Keratinocyte (primary cell): Measurements from ENCODE around the gene TMPRSS11E. TPM values are rescaled to one million over a fixed set of nuclear protein-coding genes. Genes with fewer than 3 reads are reported as not detected.

Source experiments
- DNase-seq: peaks from one replicate; pipeline ENCODE4 v3.0.0-alpha.2; 2011; ENCODE audit warnings: low read depth, missing footprints, low spot score
- FAIRE-seq: peaks from 2 replicates; lab custom pipeline; 2011; peaks lifted over from hg19 to GRCh38; lab: Jason Lieb, UNC
- H2AFZ ChIP-seq: 2 replicates; pipeline ENCODE4 v1.6.0; 2012; ENCODE audit warnings: low read length, control low read depth, inconsistent platforms; ENCODE audit not compliant: control insufficient read depth
- H3K27ac ChIP-seq: 2 replicates; pipeline ENCODE4 v1.5.1; 2011; ENCODE audit warnings: low read length; ENCODE audit not compliant: control insufficient read depth, insufficient read depth
- H3K27me3 ChIP-seq: 3 replicates; pipeline ENCODE4 v1.6.0; 2011; ENCODE audit warnings: low read length; ENCODE audit not compliant: control insufficient read depth, insufficient read depth; ENCODE audit errors: extremely low read depth
- H3K36me3 ChIP-seq, 2 experiments: 2 replicates in 1 of 2; 3 replicates in 1 of 2; pipeline ENCODE4 v1.5.1; 2011; ENCODE audit warnings: low read length in 2 of 2, mild to moderate bottlenecking in 1 of 2; ENCODE audit not compliant: control insufficient read depth in 2 of 2, insufficient read depth in 2 of 2; ENCODE audit errors: extremely low read depth in 1 of 2
- H3K4me1 ChIP-seq: 3 replicates; pipeline ENCODE4 v1.5.1; 2011; ENCODE audit warnings: low read length; ENCODE audit not compliant: control insufficient read depth, insufficient read depth; ENCODE audit errors: extremely low read depth
- H3K4me2 ChIP-seq: 3 replicates; pipeline ENCODE4 v1.6.0; 2011; ENCODE audit warnings: low read depth, low read length; ENCODE audit not compliant: control insufficient read depth, insufficient read depth; ENCODE audit errors: extremely low read depth
- H3K4me3 ChIP-seq, 3 experiments: fragments of 200-600 bp in 1 of 3; sonication (generic) in 1 of 3; 2 replicates in 2 of 3; 3 replicates in 1 of 3; pipeline ENCODE4 v1.5.1; 2011 to 2016; ENCODE audit warnings: low read length in 3 of 3, mild to moderate bottlenecking in 3 of 3, control low read depth in 2 of 3, inconsistent platforms in 1 of 3, low read depth in 1 of 3, mixed read lengths in 1 of 3, mixed run types in 1 of 3, moderate library complexity in 1 of 3; ENCODE audit not compliant: control insufficient read depth in 2 of 3, insufficient read depth in 2 of 3; ENCODE audit errors: extremely low read depth in 1 of 3
- H3K79me2 ChIP-seq: 2 replicates; pipeline ENCODE4 v1.6.0; 2012; ENCODE audit warnings: low read length; ENCODE audit not compliant: control insufficient read depth, insufficient read depth
- H3K9ac ChIP-seq: 3 replicates; pipeline ENCODE4 v1.6.0; 2011; ENCODE audit warnings: low read length; ENCODE audit not compliant: control insufficient read depth, insufficient read depth; ENCODE audit errors: extremely low read depth
- H3K9me1 ChIP-seq: 3 replicates; pipeline ENCODE4 v1.6.0; 2011; ENCODE audit warnings: low read length; ENCODE audit not compliant: control insufficient read depth, insufficient read depth; ENCODE audit errors: extremely low read depth
- H3K9me3 ChIP-seq: 2 replicates; pipeline ENCODE4 v1.5.1; 2012; ENCODE audit warnings: low read depth, low read length; ENCODE audit not compliant: control insufficient read depth
- H4K20me1 ChIP-seq: 3 replicates; pipeline ENCODE4 v1.6.0; 2011; ENCODE audit warnings: low read length; ENCODE audit not compliant: control insufficient read depth, insufficient read depth; ENCODE audit errors: extremely low read depth
- EZH2 ChIP-seq: IDR thresholded peaks from one replicate; pipeline ENCODE4 v1.6.1; 2012; ENCODE audit warnings: inconsistent platforms, mild to moderate bottlenecking, low read length, moderate library complexity
- dilution Hi-C: fragments of 300-500 bp; cut with MboI; formaldehyde crosslinking; loops from one replicate; pipeline ENCODE4 v1.7.0; 2020; ENCODE audit warnings: low sequenced_read_pairs; ENCODE audit not compliant: extremely low pct_ligation_motif_present
- polyA plus RNA-seq, 5 experiments: library from polyadenylated mRNA; depleted of rRNA in 3 of 5; stranded (reverse) in 3 of 5; stranded (forward) in 1 of 5; unstranded in 1 of 5; fragments of >200 nt; gene quantifications; 1 replicate in 1 of 5; 2 replicates in 3 of 5; 3 replicates in 1 of 5; pipeline versions ENCODE4 v1.2.1 to v1.2.3, GENCODE V29; 2011 to 2012; ENCODE audit warnings: missing spikeins in 2 of 5, low read depth in 1 of 5, low replicate concordance in 1 of 5
- TF ChIP-seq, protein P1 (sequence below), 3 experiments: IDR thresholded peaks in 1 of 3; conservative IDR thresholded peaks in 1 of 3; optimal IDR thresholded peaks in 1 of 3; 2 replicates in 2 of 3; 3 replicates in 1 of 3; pipeline versions ENCODE3 to v1.5.1; 2011; ENCODE audit warnings: low read length in 3 of 3, mild to moderate bottlenecking in 3 of 3, moderate library complexity in 2 of 3, control low read depth in 1 of 3, inconsistent platforms in 1 of 3; ENCODE audit not compliant: insufficient read depth in 2 of 3; ENCODE audit errors: extremely low read depth in 1 of 3

TMPRSS11E gene
- polyA plus RNA-seq, 1 donor (not counting 4 experiments of a cell fraction or from before 2014, with no cell fraction given) = 2.0 TPM

DNA sequence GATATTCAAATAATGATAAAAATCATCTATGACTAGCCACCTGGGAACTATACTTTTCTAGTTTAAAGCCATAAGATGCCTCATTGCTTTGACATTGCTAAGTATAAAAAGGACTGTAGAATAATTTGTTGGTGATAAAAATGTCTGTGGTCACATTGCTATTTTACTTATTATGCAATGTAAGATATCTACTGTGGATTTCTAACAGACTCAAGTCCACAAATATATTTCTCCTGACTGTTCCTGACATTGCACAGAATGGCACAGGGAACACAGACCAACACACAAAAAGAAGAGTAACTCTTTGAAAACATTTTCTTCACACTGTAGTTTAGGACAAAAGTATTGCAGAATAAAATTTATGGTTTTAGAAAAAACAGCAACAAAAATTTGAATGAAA is 2.2 kb upstream of the TMPRSS11E start:
- no peaks in the 10 kb centered on the region for H4K20me1 ChIP-seq
- dilution Hi-C loops = no loop called here
- H3K9ac ChIP-seq = no peak overlapping the region
- peaks cover 7% of the 10 kb centered on the region for H3K4me1 ChIP-seq
- no peaks in the 10 kb centered on the region for H3K27me3 ChIP-seq
- H3K4me2 ChIP-seq = no peak overlapping the region
- no peaks in the 10 kb centered on the region for H3K36me3 ChIP-seq
- DNase-seq (no peak), FAIRE-seq (no peak)
- H2AFZ ChIP-seq = no peak overlapping the region
- TF ChIP-seq, protein P1, sequence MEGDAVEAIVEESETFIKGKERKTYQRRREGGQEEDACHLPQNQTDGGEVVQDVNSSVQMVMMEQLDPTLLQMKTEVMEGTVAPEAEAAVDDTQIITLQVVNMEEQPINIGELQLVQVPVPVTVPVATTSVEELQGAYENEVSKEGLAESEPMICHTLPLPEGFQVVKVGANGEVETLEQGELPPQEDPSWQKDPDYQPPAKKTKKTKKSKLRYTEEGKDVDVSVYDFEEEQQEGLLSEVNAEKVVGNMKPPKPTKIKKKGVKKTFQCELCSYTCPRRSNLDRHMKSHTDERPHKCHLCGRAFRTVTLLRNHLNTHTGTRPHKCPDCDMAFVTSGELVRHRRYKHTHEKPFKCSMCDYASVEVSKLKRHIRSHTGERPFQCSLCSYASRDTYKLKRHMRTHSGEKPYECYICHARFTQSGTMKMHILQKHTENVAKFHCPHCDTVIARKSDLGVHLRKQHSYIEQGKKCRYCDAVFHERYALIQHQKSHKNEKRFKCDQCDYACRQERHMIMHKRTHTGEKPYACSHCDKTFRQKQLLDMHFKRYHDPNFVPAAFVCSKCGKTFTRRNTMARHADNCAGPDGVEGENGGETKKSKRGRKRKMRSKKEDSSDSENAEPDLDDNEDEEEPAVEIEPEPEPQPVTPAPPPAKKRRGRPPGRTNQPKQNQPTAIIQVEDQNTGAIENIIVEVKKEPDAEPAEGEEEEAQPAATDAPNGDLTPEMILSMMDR (optimal IDR thresholded peaks at IDR 0.05 in 1 of 3, IDR thresholded peaks at IDR 0.05 in 1 of 3, conservative IDR thresholded peaks at IDR 0.05 in 1 of 3; ENCODE audit: extremely low read depth in 1 of 3, insufficient read depth in 2 of 3, low read length in 3 of 3) = no peak
- no peak for TF ChIP-seq EZH2
- no peaks in the 10 kb centered on the region for H3K9me3 ChIP-seq
- H3K9me1 ChIP-seq = no peaks in the 10 kb centered on the region
- H3K4me3 ChIP-seq = no peak overlapping the region
- H3K79me2 ChIP-seq = no peaks in the 10 kb centered on the region
- no peak overlapping the region for H3K27ac ChIP-seq

DNA sequence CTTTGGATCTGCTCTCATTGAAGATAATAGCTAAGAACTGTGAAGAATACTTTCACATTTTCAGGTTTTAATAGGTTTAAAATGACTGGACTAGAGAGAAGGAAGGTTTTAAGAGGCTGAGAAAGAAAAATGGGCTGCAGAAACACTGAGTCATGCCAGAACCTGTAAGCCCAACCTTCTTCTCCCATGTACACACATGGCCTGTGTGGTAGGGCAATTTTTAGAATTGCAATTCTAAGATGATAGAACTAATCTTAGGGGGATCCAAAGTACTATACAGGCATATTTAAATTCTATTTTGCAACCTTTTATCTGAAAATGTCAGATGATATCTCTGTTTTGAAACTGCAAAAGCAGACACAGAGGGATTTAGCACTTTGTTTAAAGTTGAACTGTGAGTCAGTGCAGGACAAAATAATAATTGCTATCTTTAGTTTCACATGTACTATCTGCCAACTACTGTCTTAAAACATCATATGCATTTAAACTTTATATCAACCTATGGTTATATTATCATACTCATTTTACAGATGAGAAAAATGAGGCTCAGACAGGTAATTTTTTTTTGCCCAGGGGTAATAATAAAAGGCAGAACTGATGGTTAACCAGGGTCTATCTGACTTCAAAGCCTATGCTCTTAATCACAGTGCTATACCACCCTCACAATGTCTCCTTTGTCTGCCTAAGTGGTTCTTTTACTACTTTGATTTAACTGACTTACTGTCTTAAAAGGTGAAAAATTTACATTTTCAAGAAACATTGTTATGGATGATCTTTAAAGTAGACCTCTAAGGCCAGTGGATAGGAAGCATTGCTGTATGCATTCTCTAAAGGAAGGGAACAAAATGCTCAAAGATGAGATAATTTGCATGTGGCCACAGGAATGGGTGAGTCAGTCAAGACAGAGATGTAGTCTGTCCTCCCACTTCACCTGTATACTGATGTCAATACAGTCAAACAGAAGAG is 4.3 kb downstream of the TMPRSS11E start:
- dilution Hi-C loops = no loop called here
- H4K20me1 ChIP-seq = no peaks in the 10 kb centered on the region
- no peaks in the 10 kb centered on the region for H3K79me2 ChIP-seq
- peak; percentile 90 for FAIRE-seq
- peak overlapping the region; percentile 4 for H3K4me2 ChIP-seq
- H3K9me1 ChIP-seq = no peaks in the 10 kb centered on the region
- no peaks in the 10 kb centered on the region for H3K27me3 ChIP-seq
- no peaks in the 10 kb centered on the region for H3K36me3 ChIP-seq
- no peak overlapping the region for H3K27ac ChIP-seq
- no peaks in the 10 kb centered on the region for H3K9me3 ChIP-seq
- peaks cover 28% of the 10 kb centered on the region for H3K4me1 ChIP-seq
- H2AFZ ChIP-seq = no peak overlapping the region
- H3K4me3 ChIP-seq = no peak overlapping the region
- TF ChIP-seq, protein P1 (optimal IDR thresholded peaks at IDR 0.05 in 1 of 3, IDR thresholded peaks at IDR 0.05 in 1 of 3, conservative IDR thresholded peaks at IDR 0.05 in 1 of 3; ENCODE audit: extremely low read depth in 1 of 3, insufficient read depth in 2 of 3, low read length in 3 of 3) = no peak
- no peak for TF ChIP-seq EZH2
- DNase-seq = no peak
- no peak overlapping the region for H3K9ac ChIP-seq
